ENCODE data around the gene WDR55. TPM values are rescaled to one million over a fixed set of nuclear protein-coding genes. Genes with fewer than 3 reads are reported as not detected.
A peak's percentile ranks its signal among the peaks of the same experiment; 100 is the strongest.
"Not testable (repeated sequence)": the region's sequence is repeated elsewhere in the genome, so short reads cannot be mapped to it uniquely, and the experiment has no call there.

The WDR55 gene
- polyA plus RNA-seq, 1 donor (not counting 4 experiments of a cell fraction or from before 2014, with no cell fraction given), result 21.6 TPM

GRCh38 chr5:140658870-140659269, 5.8 kb upstream of the WDR55 start:
- dilution Hi-C loops (cut with MboI; ENCODE audit: extremely low pct_ligation_motif_present, low sequenced_read_pairs), result no loop called here
- no peaks in the 10 kb centered on the region for H3K79me2 ChIP-seq (ENCODE audit: control insufficient read depth, insufficient read depth, low read length)

GRCh38 chr5:140660371-140660770, 4.3 kb upstream of the WDR55 start:
- H3K4me3 ChIP-seq (ENCODE audit: control insufficient read depth in 2 of 3, extremely low read depth in 1 of 3, insufficient read depth in 2 of 3, low read depth in 1 of 3, low read length in 3 of 3); H3K9me3 ChIP-seq (ENCODE audit: control insufficient read depth, low read depth, low read length); H4K20me1 ChIP-seq (ENCODE audit: control insufficient read depth, extremely low read depth, insufficient read depth, low read length); H3K27ac ChIP-seq (ENCODE audit: control insufficient read depth, insufficient read depth, low read length); H3K79me2 ChIP-seq (ENCODE audit: control insufficient read depth, insufficient read depth, low read length); H3K9me1 ChIP-seq (ENCODE audit: control insufficient read depth, extremely low read depth, insufficient read depth, low read length); dilution Hi-C loops (cut with MboI; ENCODE audit: extremely low pct_ligation_motif_present, low sequenced_read_pairs); H2AFZ ChIP-seq (ENCODE audit: control insufficient read depth, low read length); DNase-seq (ENCODE audit: low read depth, low spot score); H3K9ac ChIP-seq (ENCODE audit: control insufficient read depth, extremely low read depth, insufficient read depth, low read length); FAIRE-seq; H3K27me3 ChIP-seq (ENCODE audit: control insufficient read depth, extremely low read depth, insufficient read depth, low read length); H3K4me1 ChIP-seq (ENCODE audit: control insufficient read depth, extremely low read depth, insufficient read depth, low read length); H3K4me2 ChIP-seq (ENCODE audit: control insufficient read depth, extremely low read depth, insufficient read depth, low read depth, low read length): not testable (repeated sequence)
- H3K36me3 ChIP-seq (ENCODE audit: control insufficient read depth in 2 of 2, extremely low read depth in 1 of 2, insufficient read depth in 2 of 2, low read length in 2 of 2), result peaks cover 24 to 29% of the 10 kb centered on the region in 2 experiments

More at GRCh38 chr5:140658870-140659269, 5.8 kb upstream of the WDR55 start:
- no peak overlapping the region for H2AFZ ChIP-seq (ENCODE audit: control insufficient read depth, low read length)
- H3K4me3 ChIP-seq (ENCODE audit: control insufficient read depth in 2 of 3, extremely low read depth in 1 of 3, insufficient read depth in 2 of 3, low read depth in 1 of 3, low read length in 3 of 3), result no peak overlapping the region
- H3K9ac ChIP-seq (ENCODE audit: control insufficient read depth, extremely low read depth, insufficient read depth, low read length), result no peak overlapping the region
- no peaks in the 10 kb centered on the region for H4K20me1 ChIP-seq (ENCODE audit: control insufficient read depth, extremely low read depth, insufficient read depth, low read length)
- FAIRE-seq (no peak), DNase-seq (ENCODE audit: low read depth, low spot score) (no peak)
- no peaks in the 10 kb centered on the region for H3K9me1 ChIP-seq (ENCODE audit: control insufficient read depth, extremely low read depth, insufficient read depth, low read length)
- no peaks in the 10 kb centered on the region for H3K4me1 ChIP-seq (ENCODE audit: control insufficient read depth, extremely low read depth, insufficient read depth, low read length)
- no peak overlapping the region for H3K4me2 ChIP-seq (ENCODE audit: control insufficient read depth, extremely low read depth, insufficient read depth, low read depth, low read length)
- TF ChIP-seq CTCF (optimal IDR thresholded peaks at IDR 0.05 in 1 of 3, IDR thresholded peaks at IDR 0.05 in 1 of 3, conservative IDR thresholded peaks at IDR 0.05 in 1 of 3; ENCODE audit: extremely low read depth in 1 of 3, insufficient read depth in 2 of 3, low read length in 3 of 3) (no peak), EZH2 (IDR thresholded peaks at IDR 0.05; ENCODE audit: low read length) (no peak)
- H3K27ac ChIP-seq (ENCODE audit: control insufficient read depth, insufficient read depth, low read length), result no peak overlapping the region
- no peaks in the 10 kb centered on the region for H3K9me3 ChIP-seq (ENCODE audit: control insufficient read depth, low read depth, low read length)
- no peaks in the 10 kb centered on the region for H3K27me3 ChIP-seq (ENCODE audit: control insufficient read depth, extremely low read depth, insufficient read depth, low read length)
- H3K36me3 ChIP-seq (ENCODE audit: control insufficient read depth in 2 of 2, extremely low read depth in 1 of 2, insufficient read depth in 2 of 2, low read length in 2 of 2), result peaks cover 28 to 38% of the 10 kb centered on the region in 2 experiments

GRCh38 chr5:140664030-140664358, 710 bp upstream of the WDR55 start:
- H3K9ac ChIP-seq (ENCODE audit: control insufficient read depth, extremely low read depth, insufficient read depth, low read length), result peak overlapping the region; percentile 84

More at GRCh38 chr5:140664030-140664358, 710 bp upstream of the WDR55 start:
- Histone ChIP-seq H3K27ac (ENCODE audit: control insufficient read depth, insufficient read depth, low read length) (peak overlapping the region; percentile 82), H3K4me2 (ENCODE audit: control insufficient read depth, extremely low read depth, insufficient read depth, low read depth, low read length) (peak overlapping the region; percentile 98), H3K4me3 (ENCODE audit: control insufficient read depth in 2 of 3, extremely low read depth in 1 of 3, insufficient read depth in 2 of 3, low read depth in 1 of 3, low read length in 3 of 3) (peak overlapping the region; percentile 84 to 99 (median 88)), H3K9me3 (ENCODE audit: control insufficient read depth, low read depth, low read length) (no peaks in the 10 kb centered on the region), H2AFZ (ENCODE audit: control insufficient read depth, low read length) (peak overlapping the region; percentile 100), H3K9me1 (ENCODE audit: control insufficient read depth, extremely low read depth, insufficient read depth, low read length) (no peaks in the 10 kb centered on the region), H3K4me1 (ENCODE audit: control insufficient read depth, extremely low read depth, insufficient read depth, low read length) (peaks cover 3% of the 10 kb centered on the region), H3K27me3 (ENCODE audit: control insufficient read depth, extremely low read depth, insufficient read depth, low read length) (no peaks in the 10 kb centered on the region), H4K20me1 (ENCODE audit: control insufficient read depth, extremely low read depth, insufficient read depth, low read length) (no peaks in the 10 kb centered on the region), H3K79me2 (ENCODE audit: control insufficient read depth, insufficient read depth, low read length) (peaks cover 35% of the 10 kb centered on the region), H3K36me3 (ENCODE audit: control insufficient read depth in 2 of 2, extremely low read depth in 1 of 2, insufficient read depth in 2 of 2, low read length in 2 of 2) (peaks cover 27 to 36% of the 10 kb centered on the region in 2 experiments)
- DNase-seq (ENCODE audit: low read depth, low spot score), result no peak
- FAIRE-seq, result no peak
- dilution Hi-C loops (cut with MboI; ENCODE audit: extremely low pct_ligation_motif_present, low sequenced_read_pairs), result no loop called here
- TF ChIP-seq CTCF (optimal IDR thresholded peaks at IDR 0.05 in 1 of 3, IDR thresholded peaks at IDR 0.05 in 1 of 3, conservative IDR thresholded peaks at IDR 0.05 in 1 of 3; ENCODE audit: extremely low read depth in 1 of 3, insufficient read depth in 2 of 3, low read length in 3 of 3) (no peak), EZH2 (IDR thresholded peaks at IDR 0.05; ENCODE audit: low read length) (no peak)
